H1 (cell line): ENCODE measurements around the gene CDYL2. TPM values are rescaled to one million over a fixed set of nuclear protein-coding genes. Genes with fewer than 3 reads are reported as not detected.

ENCODE experiments used
- CTCF ChIA-PET: fragments of 300-600 bp; sonication (Branson Sonifier 250); formaldehyde crosslinking; loops from one replicate; lab custom pipeline; 2021; ENCODE audit not compliant: partially characterized antibody; lab: Charles Lee
- POLR2A ChIA-PET: fragments of 300-600 bp; sonication (Branson Sonifier 250); formaldehyde crosslinking; loops from one replicate; lab custom pipeline; 2021; ENCODE audit warnings: inconsistent platforms; ENCODE audit not compliant: partially characterized antibody; lab: Charles Lee
- DNase-seq, 2 experiments: peaks; one replicate each; pipeline versions ENCODE4 v3.0.0 to v3.0.0-alpha.2; 2010 to 2022; ENCODE audit warnings: low spot score in 2 of 2, low read depth in 1 of 2, mixed read lengths in 1 of 2
- FAIRE-seq: peaks from 2 replicates; lab custom pipeline; 2011; peaks lifted over from hg19 to GRCh38; lab: Jason Lieb, UNC
- H2AFZ ChIP-seq: 2 replicates; pipeline ENCODE4 v1.8.1; 2012; ENCODE audit warnings: low read length, inconsistent platforms
- H2AK5ac ChIP-seq: 2 replicates; pipeline ENCODE4 v1.6.1; 2013; ENCODE audit warnings: low read depth, low read length
- H2BK120ac ChIP-seq: replicated peaks from 2 replicates; pipeline ENCODE3; 2013; ENCODE audit warnings: low read depth, low read length, inconsistent platforms
- H2BK12ac ChIP-seq: 2 replicates; pipeline ENCODE4 v1.6.1; 2013; ENCODE audit warnings: low read depth, low read length
- H2BK15ac ChIP-seq: 2 replicates; pipeline ENCODE4 v1.6.1; 2013; ENCODE audit warnings: low read length
- H2BK20ac ChIP-seq: 2 replicates; pipeline ENCODE4 v1.6.1; 2013; ENCODE audit warnings: low read length
- H2BK5ac ChIP-seq: 2 replicates; pipeline ENCODE4 v1.6.1; 2013; ENCODE audit warnings: low read depth, low read length
- H3K14ac ChIP-seq: 2 replicates; pipeline ENCODE4 v1.6.1; 2013; ENCODE audit warnings: inconsistent platforms; ENCODE audit not compliant: insufficient read length
- H3K18ac ChIP-seq: 2 replicates; pipeline ENCODE4 v1.6.1; 2013; ENCODE audit warnings: low read length; ENCODE audit errors: extremely low read depth
- H3K23ac ChIP-seq: 2 replicates; pipeline ENCODE4 v1.6.1; 2013; ENCODE audit warnings: inconsistent platforms; ENCODE audit not compliant: insufficient read length
- H3K23me2 ChIP-seq: 2 replicates; pipeline ENCODE4 v1.6.1; 2013; ENCODE audit warnings: low read depth, low read length
- H3K27ac ChIP-seq: 2 replicates; pipeline ENCODE4 v1.6.1; 2011; ENCODE audit warnings: low read depth, low read length, inconsistent platforms
- H3K27me3 ChIP-seq, 4 experiments: replicated peaks in 1 of 4; 1 replicate in 1 of 4; 2 replicates in 3 of 4; pipeline versions ENCODE4 v1.6.1 to v1.8.1; 2011 to 2013; ENCODE audit warnings: low read length in 3 of 4, mild to moderate bottlenecking in 3 of 4, inconsistent platforms in 2 of 4, mixed read lengths in 2 of 4, moderate library complexity in 1 of 4; ENCODE audit not compliant: control insufficient read depth in 3 of 4, insufficient read depth in 3 of 4; ENCODE audit errors: extremely low read depth in 1 of 4
- H3K36me3 ChIP-seq, 4 experiments: 2 replicates each; pipeline versions ENCODE4 v1.6.1 to v1.8.1; 2011 to 2013; ENCODE audit warnings: mild to moderate bottlenecking in 4 of 4, low read length in 3 of 4, moderate library complexity in 2 of 4, control low read depth in 1 of 4, inconsistent platforms in 1 of 4; ENCODE audit not compliant: insufficient read depth in 4 of 4, control insufficient read depth in 2 of 4
- H3K4ac ChIP-seq: replicated peaks from 2 replicates; pipeline ENCODE3; 2013; ENCODE audit warnings: low read length, low read depth, mixed read lengths, inconsistent platforms; ENCODE audit not compliant: insufficient read length
- H3K4me1 ChIP-seq, 4 experiments: replicated peaks in 1 of 4; 1 replicate in 1 of 4; 2 replicates in 3 of 4; pipeline versions ENCODE4 v1.6.1 to v1.8.1; 2011 to 2013; ENCODE audit warnings: low read length in 3 of 4, inconsistent platforms in 2 of 4, mixed read lengths in 1 of 4; ENCODE audit not compliant: insufficient read depth in 4 of 4, control insufficient read depth in 3 of 4
- H3K4me2 ChIP-seq, 2 experiments: 2 replicates each; pipeline versions ENCODE4 v1.6.1 to v1.8.1; 2011 to 2013; ENCODE audit warnings: low read depth in 2 of 2, low read length in 2 of 2, control low read depth in 1 of 2, inconsistent platforms in 1 of 2, mild to moderate bottlenecking in 1 of 2; ENCODE audit not compliant: insufficient read depth in 1 of 2
- H3K4me3 ChIP-seq, 4 experiments: fragments of 200-600, 300-600 bp in 1 of 4; sonication (generic), shearing (Covaris generic), sonication (Bioruptor Twin) in 1 of 4; 2 replicates each; pipeline versions ENCODE4 v1.5.1 to v1.8.1; 2011 to 2016; ENCODE audit warnings: low read length in 4 of 4, low read depth in 3 of 4, control low read depth in 2 of 4, inconsistent platforms in 2 of 4, mild to moderate bottlenecking in 2 of 4, mixed read lengths in 1 of 4, moderate library complexity in 1 of 4; ENCODE audit not compliant: insufficient read depth in 2 of 4; ENCODE audit errors: extremely low read depth in 1 of 4
- H3K56ac ChIP-seq: replicated peaks from 2 replicates; pipeline ENCODE3; 2013; ENCODE audit warnings: low read depth, mild to moderate bottlenecking, mixed read lengths, low read length, inconsistent platforms; ENCODE audit not compliant: insufficient read length
- H3K79me1 ChIP-seq: 2 replicates; pipeline ENCODE4 v1.6.1; 2013; ENCODE audit warnings: low read depth, low read length, control low read depth
- H3K79me2 ChIP-seq, 2 experiments: 2 replicates each; pipeline versions ENCODE4 v1.6.1 to v1.8.1; 2012 to 2013; ENCODE audit warnings: low read length in 2 of 2, mild to moderate bottlenecking in 2 of 2, inconsistent platforms in 1 of 2; ENCODE audit not compliant: insufficient read depth in 2 of 2, control insufficient read depth in 1 of 2
- H3K9ac ChIP-seq, 4 experiments: replicated peaks in 1 of 4; 1 replicate in 1 of 4; 2 replicates in 3 of 4; pipeline versions ENCODE4 v1.6.1 to v1.8.1; 2011 to 2013; ENCODE audit warnings: low read depth in 3 of 4, low read length in 3 of 4, control low read depth in 2 of 4, mild to moderate bottlenecking in 2 of 4, moderate library complexity in 2 of 4, inconsistent platforms in 1 of 4; ENCODE audit errors: extremely low read depth in 1 of 4
- H3K9me3 ChIP-seq, 2 experiments: 2 replicates each; pipeline versions ENCODE4 v1.6.1 to v1.8.1; 2012 to 2013; ENCODE audit warnings: mild to moderate bottlenecking in 2 of 2, moderate library complexity in 2 of 2, control low read depth in 1 of 2, inconsistent platforms in 1 of 2, low read depth in 1 of 2, low read length in 1 of 2, mixed read lengths in 1 of 2; ENCODE audit not compliant: insufficient read depth in 2 of 2
- H4K20me1 ChIP-seq, 2 experiments: replicated peaks in 1 of 2; 2 replicates each; pipeline versions ENCODE3 to v1.8.1; 2011 to 2013; ENCODE audit warnings: inconsistent platforms in 2 of 2, low read length in 2 of 2, mild to moderate bottlenecking in 1 of 2; ENCODE audit not compliant: insufficient read depth in 2 of 2, control insufficient read depth in 1 of 2
- H4K5ac ChIP-seq: 2 replicates; pipeline ENCODE4 v1.6.1; 2013; ENCODE audit warnings: low read length, low read depth, mixed read lengths, inconsistent platforms; ENCODE audit not compliant: insufficient read length
- H4K8ac ChIP-seq: 2 replicates; pipeline ENCODE4 v1.8.0; 2013; ENCODE audit warnings: mild to moderate bottlenecking, moderate library complexity, low read length, inconsistent platforms; ENCODE audit not compliant: insufficient read depth; ENCODE audit errors: extremely low read depth
- H4K91ac ChIP-seq: replicated peaks from 2 replicates; pipeline ENCODE3; 2013; ENCODE audit warnings: low read length, mixed read lengths, inconsistent platforms; ENCODE audit not compliant: insufficient read length
- ATF2 ChIP-seq: IDR thresholded peaks from 2 replicates; pipeline ENCODE4 v1.6.1; 2012; ENCODE audit warnings: low read length, inconsistent platforms
- CTBP2 ChIP-seq: IDR thresholded peaks from 2 replicates; pipeline ENCODE4 v1.7.0; 2011; ENCODE audit warnings: borderline replicate concordance, mild to moderate bottlenecking, moderate library complexity, mixed read lengths, low read length; ENCODE audit not compliant: insufficient read depth, insufficient read length
- EGR1 ChIP-seq: IDR thresholded peaks from 2 replicates; pipeline ENCODE4 v1.6.1; 2011; ENCODE audit warnings: low read depth, low read length, borderline replicate concordance
- EP300 ChIP-seq, 2 experiments: IDR thresholded peaks; 1 replicate in 1 of 2; 2 replicates in 1 of 2; pipeline ENCODE4 v1.6.1; 2011 to 2012; ENCODE audit warnings: low read depth in 2 of 2, low read length in 2 of 2, mild to moderate bottlenecking in 2 of 2, borderline replicate concordance in 1 of 2, inconsistent platforms in 1 of 2, moderate library complexity in 1 of 2
- JUN ChIP-seq: IDR thresholded peaks from 2 replicates; pipeline ENCODE4 v1.6.1; 2011; ENCODE audit warnings: low read depth, mild to moderate bottlenecking, improper control_type of control experiment, low read length
- POLR2A ChIP-seq, 2 experiments: IDR thresholded peaks; 1 replicate in 1 of 2; 2 replicates in 1 of 2; pipeline ENCODE4 v1.6.1; 2011; ENCODE audit warnings: low read depth in 2 of 2, low read length in 2 of 2, mild to moderate bottlenecking in 2 of 2; ENCODE audit errors: control extremely low read depth in 1 of 2
- RNF2 ChIP-seq: fragments of 200-900, 300-1000 bp; sonication (generic); IDR thresholded peaks from 2 replicates; pipeline ENCODE4 v1.7.1; 2016; ENCODE audit warnings: borderline replicate concordance, low read depth, mild to moderate bottlenecking, antibody characterized with exemption, low read length; ENCODE audit not compliant: poor library complexity, severe bottlenecking; ENCODE audit errors: missing control alignments
- SP4 ChIP-seq: IDR thresholded peaks from 2 replicates; pipeline ENCODE4 v1.6.1; 2012; ENCODE audit warnings: low read length, inconsistent platforms
- WGBS, 2 experiments: shearing (Covaris generic) in 1 of 2; methylation state at CpG; one replicate each; pipeline versions ENCODE4 v1.1.6 to v1.1.7; 2013 to 2015; ENCODE audit warnings: low lambda C conversion rate in 2 of 2, mixed read lengths in 2 of 2, inconsistent platforms in 1 of 2, low coverage in 1 of 2, missing lambda C conversion rate in 1 of 2; ENCODE audit not compliant: insufficient replicate concordance in 2 of 2, insufficient coverage in 1 of 2, insufficient read length in 1 of 2; ENCODE audit errors: extremely low coverage in 1 of 2, missing lambda C conversion rate in 1 of 2; 5-methylcytosine and 5-hydroxymethylcytosine counted together
- polyA plus RNA-seq, 7 experiments: library from polyadenylated mRNA; depleted of rRNA in 3 of 7; stranded (reverse) in 5 of 7; unstranded in 2 of 7; fragments of >200 nt in 5 of 7; fragments of 200-250 nt in 2 of 7; gene quantifications; 1 replicate in 5 of 7; 2 replicates in 1 of 7; 4 replicates in 1 of 7; pipeline versions ENCODE4 v1.2.1 to v1.2.3, GENCODE V29; 2011 to 2013; ENCODE audit warnings: missing spikeins in 2 of 7, mixed read lengths in 2 of 7
- total RNA-seq: library from RNA; stranded (reverse); fragmentation: NEBNext Ultra II Directional; extraction: Animal tissue kit (Norgen Biotek cat#: 25700); gene quantifications from 2 replicates; pipeline ENCODE4 v1.2.1, GENCODE V29; 2021

The CDYL2 gene
- total and polyA plus RNA-seq, 2 of the 8 experiments (the other 6 are each of a cell fraction or from before 2014, with no cell fraction given) = 0.33 to 5.3 TPM

GRCh38 chr16:80689487-80689886, 114.9 kb downstream of the CDYL2 start:
- H3K27me3 ChIP-seq = no peaks in the 10 kb centered on the region

More at GRCh38 chr16:80689487-80689886, 114.9 kb downstream of the CDYL2 start:
- no peaks in the 10 kb centered on the region for H3K36me3 ChIP-seq
- no peak overlapping the region for H3K56ac ChIP-seq
- no peak overlapping the region for H3K9ac ChIP-seq
- no peak overlapping the region for H4K5ac ChIP-seq
- no peak overlapping the region for H2BK12ac ChIP-seq
- no peak for TF ChIP-seq SP4
- TF ChIP-seq ATF2 = no peak
- TF ChIP-seq EGR1 = no peak
- no peak for TF ChIP-seq EP300 (IDR thresholded peaks at IDR 0.05; ENCODE audit: borderline replicate concordance in 1 of 2, low read depth in 2 of 2, low read length in 2 of 2)
- TF ChIP-seq POLR2A (IDR thresholded peaks at IDR 0.05; ENCODE audit: control extremely low read depth in 1 of 2, low read depth in 2 of 2, low read length in 2 of 2) = no peak
- no peak for TF ChIP-seq RNF2
- TF ChIP-seq CTBP2 = no peak
- no peak for TF ChIP-seq JUN
- H4K91ac ChIP-seq = no peak overlapping the region
- CTCF ChIA-PET = no interaction called here
- no peak overlapping the region for H3K4ac ChIP-seq
- no peak overlapping the region for H3K18ac ChIP-seq
- no peak overlapping the region for H2BK5ac ChIP-seq
- 0 out of 2 replicates have a peak overlapping the region, but pooled peaks have one; percentile 61 for H2AK5ac ChIP-seq
- no peak overlapping the region for H2BK120ac ChIP-seq
- no peaks in the 10 kb centered on the region for H3K4me1 ChIP-seq
- 82% methylated on average over 9 of the region's 10 CpGs; no CpG with 5 or more reads in 1 of the 2 experiments for WGBS, 2 experiments
- no peak overlapping the region for H2BK20ac ChIP-seq
- H3K4me3 ChIP-seq = no peak overlapping the region
- POLR2A ChIA-PET = no interaction called here
- H3K23ac ChIP-seq = no peak overlapping the region
- H3K9me3 ChIP-seq = peaks cover 2 to 25% of the 10 kb centered on the region in 2 experiments; a peak in 3 of 4 replicates
- no peaks in the 10 kb centered on the region for H3K79me1 ChIP-seq
- no peak overlapping the region for H4K8ac ChIP-seq
- H3K14ac ChIP-seq = no peak overlapping the region
- no peak overlapping the region for H2BK15ac ChIP-seq
- H2AFZ ChIP-seq = no peak overlapping the region
- no peak overlapping the region for H3K4me2 ChIP-seq
- H3K79me2 ChIP-seq = no peaks in the 10 kb centered on the region
- peaks cover 0 to 2% of the 10 kb centered on the region in 2 experiments for H4K20me1 ChIP-seq
- DNase-seq (no peak), FAIRE-seq (no peak)
- H3K27ac ChIP-seq = no peak overlapping the region
- H3K23me2 ChIP-seq = peaks cover 2% of the 10 kb centered on the region; the same call in 1 of the 2 replicates
